Measurements from ENCODE around the gene VCAM1.
"Not testable (repeated sequence)": the region's sequence is repeated elsewhere in the genome, so short reads cannot be mapped to it uniquely, and the experiment has no call there.

VCAM1 gene, protein sequence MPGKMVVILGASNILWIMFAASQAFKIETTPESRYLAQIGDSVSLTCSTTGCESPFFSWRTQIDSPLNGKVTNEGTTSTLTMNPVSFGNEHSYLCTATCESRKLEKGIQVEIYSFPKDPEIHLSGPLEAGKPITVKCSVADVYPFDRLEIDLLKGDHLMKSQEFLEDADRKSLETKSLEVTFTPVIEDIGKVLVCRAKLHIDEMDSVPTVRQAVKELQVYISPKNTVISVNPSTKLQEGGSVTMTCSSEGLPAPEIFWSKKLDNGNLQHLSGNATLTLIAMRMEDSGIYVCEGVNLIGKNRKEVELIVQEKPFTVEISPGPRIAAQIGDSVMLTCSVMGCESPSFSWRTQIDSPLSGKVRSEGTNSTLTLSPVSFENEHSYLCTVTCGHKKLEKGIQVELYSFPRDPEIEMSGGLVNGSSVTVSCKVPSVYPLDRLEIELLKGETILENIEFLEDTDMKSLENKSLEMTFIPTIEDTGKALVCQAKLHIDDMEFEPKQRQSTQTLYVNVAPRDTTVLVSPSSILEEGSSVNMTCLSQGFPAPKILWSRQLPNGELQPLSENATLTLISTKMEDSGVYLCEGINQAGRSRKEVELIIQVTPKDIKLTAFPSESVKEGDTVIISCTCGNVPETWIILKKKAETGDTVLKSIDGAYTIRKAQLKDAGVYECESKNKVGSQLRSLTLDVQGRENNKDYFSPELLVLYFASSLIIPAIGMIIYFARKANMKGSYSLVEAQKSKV

GRCh38 chr1:100719490-100719889 is at the start of gene VCAM1:
Gene VCAM1, plus strand, starts transcription at chr1:100719742. Its CDS starts 119 bp downstream, at chr1:100719861.
- in situ Hi-C loops (cut with MboI; ENCODE audit: low sequenced_read_pairs) = no loop called here

DNA sequence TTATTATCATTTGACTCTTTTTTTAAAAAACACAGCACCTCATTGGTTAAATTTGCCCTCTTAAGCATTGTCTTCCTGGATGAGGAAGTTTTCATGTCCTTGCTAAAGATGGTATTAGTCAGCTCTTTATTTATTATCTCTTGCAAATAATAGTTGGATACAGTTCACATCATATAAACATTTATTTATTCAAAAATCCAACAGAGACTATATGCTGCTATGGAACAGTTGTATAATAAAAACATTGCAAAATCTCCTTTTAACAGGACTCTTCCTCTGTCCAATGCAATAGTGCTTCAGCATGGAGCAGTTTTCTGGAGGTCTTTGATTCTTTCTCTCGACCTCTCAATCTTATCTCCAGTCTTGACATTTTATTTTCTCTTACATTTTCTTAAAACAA is 49.5 kb upstream of the VCAM1 start:
- in situ Hi-C loops (cut with MboI; ENCODE audit: low sequenced_read_pairs) = no loop called here

DNA sequence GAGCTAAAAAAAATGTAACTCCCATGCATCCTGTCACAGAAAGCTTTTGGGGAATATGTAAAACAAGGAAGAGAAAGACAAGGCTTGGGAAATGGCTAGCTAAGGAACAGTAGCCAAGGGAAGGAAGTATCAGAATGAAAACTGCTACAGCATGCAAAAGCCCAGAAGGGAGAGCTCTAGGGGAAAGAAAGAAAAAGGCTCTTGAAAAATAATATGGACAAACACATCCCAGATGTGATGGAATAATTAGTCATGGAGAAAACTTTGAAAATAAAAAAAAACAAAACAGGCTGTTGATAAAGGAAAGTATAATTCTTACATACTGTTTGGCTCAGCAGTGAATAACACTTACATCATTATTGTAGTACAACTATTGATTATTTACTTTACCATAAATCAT is 47.9 kb upstream of the VCAM1 start:
- in situ Hi-C loops (cut with MboI; ENCODE audit: low sequenced_read_pairs) = no loop called here

- in situ Hi-C loops (cut with MboI; ENCODE audit: low sequenced_read_pairs) = no loop called here
Measured at GRCh38 chr1:100683448-100684349, 35.8 kb upstream of the VCAM1 start.

DNA sequence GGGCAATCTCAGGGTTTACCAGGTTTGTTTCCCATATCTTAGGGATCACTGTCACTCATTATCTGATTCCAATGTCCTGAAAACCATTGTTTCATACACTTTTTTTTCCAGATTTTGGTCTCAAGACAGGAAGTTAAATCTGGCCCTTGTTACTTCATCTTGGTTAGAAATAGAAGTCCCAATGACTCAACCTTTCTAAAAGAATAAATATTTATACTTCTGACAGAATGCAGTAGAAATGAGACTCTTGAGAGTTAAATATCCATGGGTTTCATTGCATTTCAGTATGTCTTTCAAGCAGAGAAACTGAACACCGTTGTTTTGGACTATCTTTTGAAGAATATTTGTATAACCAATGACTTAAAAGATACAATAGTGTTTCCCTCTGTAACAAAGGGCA is 19.8 kb upstream of the VCAM1 start:
- in situ Hi-C loops (cut with MboI; ENCODE audit: low sequenced_read_pairs) = no loop called here

DNA sequence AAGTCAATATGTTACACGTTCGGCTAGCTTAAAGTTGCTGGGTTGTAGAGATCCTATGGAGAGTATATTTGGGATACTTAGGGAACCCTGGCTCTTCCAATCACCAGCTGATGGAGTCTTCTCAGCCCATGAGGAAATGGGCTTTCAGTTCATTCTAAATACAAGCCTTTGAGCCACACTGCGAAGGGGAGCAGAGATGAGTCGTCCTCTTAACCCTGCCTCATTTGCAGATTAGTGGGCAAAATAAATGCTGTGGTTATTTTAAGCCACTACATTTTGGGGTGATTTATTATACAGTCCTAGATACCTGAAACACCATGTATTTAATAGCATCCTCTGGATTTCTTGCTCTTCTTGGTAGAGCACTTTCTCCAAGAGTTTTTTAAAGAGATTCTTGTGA is 19.0 kb upstream of the VCAM1 start:
- in situ Hi-C loops (cut with MboI; ENCODE audit: low sequenced_read_pairs) = no loop called here

GRCh38 chr1:100703052-100703451 is 16.5 kb upstream of the VCAM1 start:
- in situ Hi-C loops (cut with MboI; ENCODE audit: low sequenced_read_pairs) = no loop called here

DNA sequence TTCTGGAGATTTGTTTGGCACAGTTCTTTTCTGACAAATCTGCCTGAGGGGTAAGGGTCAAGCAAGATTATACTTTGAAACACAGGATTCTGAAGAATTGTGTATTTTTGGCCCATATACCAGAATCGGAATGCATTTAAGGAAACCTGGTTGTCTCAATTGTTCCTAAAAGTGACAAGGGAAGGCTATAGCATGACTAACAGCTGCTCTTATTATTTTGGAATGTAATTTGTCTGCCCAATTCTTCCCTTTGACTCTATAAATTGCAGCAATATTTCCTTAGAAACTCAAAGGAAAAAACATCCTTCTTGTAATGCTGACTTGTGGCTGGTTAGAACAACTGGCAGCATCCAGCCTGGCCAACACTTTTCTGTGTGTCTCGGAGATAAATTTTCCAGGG is 15.8 kb upstream of the VCAM1 start:
- in situ Hi-C loops (cut with MboI; ENCODE audit: low sequenced_read_pairs) = no loop called here

DNA sequence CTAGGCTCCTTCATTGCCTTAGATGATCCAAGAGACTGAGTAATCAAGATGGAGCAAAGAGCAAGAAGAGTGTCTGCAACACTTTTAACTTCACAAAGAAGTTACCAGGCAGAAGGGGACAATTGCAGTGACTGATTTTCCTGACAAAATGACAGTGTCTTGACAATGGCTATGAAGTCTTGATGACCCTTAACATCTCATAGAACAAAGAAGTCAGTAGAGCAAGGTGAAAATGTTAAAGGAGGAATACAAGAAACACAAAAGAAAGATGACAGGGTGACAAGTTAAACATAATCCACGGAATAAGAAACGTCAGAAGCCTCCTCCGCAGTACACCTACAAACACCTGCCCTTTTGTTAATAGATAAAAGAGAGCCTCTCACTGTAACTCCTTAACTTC is 15.1 kb upstream of the VCAM1 start:
- in situ Hi-C loops (cut with MboI; ENCODE audit: low sequenced_read_pairs) = no loop called here

- in situ Hi-C loops (cut with MboI; ENCODE audit: low sequenced_read_pairs) = no loop called here
Measured at GRCh38 chr1:100706296-100706695, 13.2 kb upstream of the VCAM1 start.

DNA sequence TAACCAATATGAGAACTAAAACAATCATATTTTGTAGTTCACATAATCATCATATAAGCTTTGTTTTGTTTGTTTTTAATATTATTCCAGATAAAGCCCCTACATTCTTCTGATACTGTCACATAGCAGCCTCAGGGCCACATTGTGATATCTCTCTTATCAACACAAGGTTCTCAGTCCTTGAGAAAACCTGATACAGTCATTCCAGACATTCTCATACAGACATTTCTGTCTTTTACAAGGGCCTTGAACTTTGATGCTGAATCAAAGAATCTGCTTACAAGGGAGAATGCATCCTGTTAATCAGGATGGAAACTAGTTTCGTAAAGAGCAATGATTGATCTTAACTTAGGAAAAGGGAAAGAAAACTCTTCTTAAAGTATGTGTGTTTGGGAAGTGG is 12.7 kb upstream of the VCAM1 start:
- in situ Hi-C loops (cut with MboI; ENCODE audit: low sequenced_read_pairs) = no loop called here

- in situ Hi-C loops (cut with MboI; ENCODE audit: low sequenced_read_pairs) = no loop called here
Measured at GRCh38 chr1:100708476-100709062, 11.0 kb upstream of the VCAM1 start.

- in situ Hi-C loops (cut with MboI; ENCODE audit: low sequenced_read_pairs) = no loop called here
Measured at GRCh38 chr1:100710906-100711682, 8.4 kb upstream of the VCAM1 start.

DNA sequence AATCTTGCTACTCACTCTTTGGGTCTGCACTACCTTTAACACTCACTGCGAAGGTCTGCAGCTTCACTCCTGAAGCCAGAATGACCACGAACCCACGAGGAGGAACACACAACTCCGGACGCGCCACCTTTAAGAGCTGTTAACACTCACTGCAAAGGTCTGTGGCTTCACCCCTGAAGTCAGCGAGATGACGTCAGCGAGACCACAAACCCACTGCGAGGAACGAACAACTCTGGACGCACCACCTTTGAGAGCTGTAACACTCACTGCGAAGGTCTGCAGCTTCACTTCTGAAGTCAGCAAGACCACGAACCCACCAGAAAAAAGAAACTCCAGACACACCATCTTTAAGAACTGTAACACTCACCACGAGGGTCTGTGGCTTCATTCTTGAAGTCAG is 6.5 kb upstream of the VCAM1 start:
- in situ Hi-C loops (cut with MboI; ENCODE audit: low sequenced_read_pairs) = not testable (repeated sequence)

DNA sequence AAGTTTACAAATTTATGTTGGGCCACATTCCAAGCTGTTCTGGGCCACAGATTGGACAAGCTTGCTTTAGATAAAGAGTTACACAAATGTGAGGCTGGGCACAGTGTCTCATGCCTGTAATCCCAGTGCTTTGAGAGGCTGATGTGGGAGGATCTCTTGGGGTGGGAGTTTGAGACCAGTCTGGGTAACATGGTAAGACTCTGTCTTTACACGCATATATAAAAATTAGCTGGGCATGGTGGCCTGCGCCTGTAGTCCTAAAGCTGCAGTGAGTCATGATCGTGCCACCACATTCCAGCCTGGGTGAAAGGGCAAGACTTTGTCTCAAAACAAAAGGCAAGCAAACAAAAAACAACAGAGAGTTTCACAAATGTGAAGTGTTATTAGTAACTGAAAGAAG is 5.9 kb upstream of the VCAM1 start:
- in situ Hi-C loops (cut with MboI; ENCODE audit: low sequenced_read_pairs) = no loop called here

DNA sequence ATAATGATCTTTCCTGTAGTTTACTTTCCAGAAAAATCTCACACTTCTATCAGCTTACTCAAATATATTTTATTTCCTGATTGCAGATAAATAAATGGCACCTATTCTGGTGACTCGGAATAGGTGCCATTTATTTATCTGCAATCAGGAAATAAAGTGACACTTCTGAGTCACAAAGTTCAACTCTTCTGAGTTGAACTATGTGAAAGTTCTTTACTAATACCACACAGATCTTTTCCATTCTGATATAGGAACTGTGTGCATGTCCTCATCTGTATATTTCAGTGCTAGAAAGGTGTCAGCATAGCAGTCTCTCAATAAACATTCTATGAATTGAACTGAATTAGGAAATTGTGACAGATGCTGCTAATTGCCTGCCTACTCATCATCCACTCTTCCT is 4.9 kb upstream of the VCAM1 start:
- in situ Hi-C loops (cut with MboI; ENCODE audit: low sequenced_read_pairs) = no loop called here

DNA sequence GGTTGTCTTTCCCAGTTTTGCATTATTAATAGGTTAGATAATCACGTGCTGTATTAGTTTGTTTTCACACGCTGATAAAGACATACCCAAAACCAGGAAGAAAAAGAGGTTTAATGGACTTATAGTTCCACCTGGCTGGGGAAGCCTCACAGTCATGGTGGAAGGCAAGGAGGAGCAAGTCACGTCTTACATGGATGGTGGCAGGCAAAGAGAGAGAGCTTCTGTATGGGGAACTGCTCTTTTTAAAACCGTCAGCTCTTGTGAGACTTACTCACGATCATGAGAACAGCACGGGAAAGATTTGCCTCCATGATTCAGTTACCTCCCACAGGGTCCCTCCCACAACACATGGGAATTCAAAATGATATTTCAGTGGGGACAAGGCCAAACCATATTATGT is 2.3 kb upstream of the VCAM1 start:
- in situ Hi-C loops (cut with MboI; ENCODE audit: low sequenced_read_pairs) = no loop called here

- in situ Hi-C loops (cut with MboI; ENCODE audit: low sequenced_read_pairs) = no loop called here
Measured at GRCh38 chr1:100718581-100718980, 961 bp upstream of the VCAM1 start.

DNA sequence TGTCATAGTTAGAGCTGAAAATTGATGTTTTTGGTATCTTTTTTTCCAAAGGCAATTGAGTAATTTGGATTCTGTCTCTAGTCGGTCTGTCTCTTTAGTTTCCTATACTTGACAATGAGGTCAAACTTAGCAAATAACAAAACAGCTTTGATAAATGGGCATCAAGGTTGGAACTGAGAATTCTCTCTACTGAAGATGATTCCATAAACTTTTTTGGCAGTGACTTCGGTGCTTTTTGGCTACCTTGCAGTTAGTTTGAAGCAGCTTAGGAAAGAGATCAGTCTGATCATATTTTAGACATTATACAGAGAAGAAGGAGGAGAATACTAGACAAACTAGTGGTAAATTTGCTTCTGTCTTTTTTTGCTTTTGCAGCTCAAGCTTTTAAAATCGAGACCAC is 559 bp downstream of the VCAM1 start:
- in situ Hi-C loops (cut with MboI; ENCODE audit: low sequenced_read_pairs) = no loop called here

- in situ Hi-C loops (cut with MboI; ENCODE audit: low sequenced_read_pairs) = no loop called here
Measured at GRCh38 chr1:100720751-100721150, 1.2 kb downstream of the VCAM1 start.

Data from HL-60/S4 treated with retinoic acid at 250 ng/mL for 4 days and 3 days (cell line).